Measurements from ENCODE around the gene SRCAP. TPM values are rescaled to one million over a fixed set of nuclear protein-coding genes. Genes with fewer than 3 reads are reported as not detected.

The SRCAP gene
- total RNA-seq, 1 donor from 2014 or later: 17.2 TPM

DNA sequence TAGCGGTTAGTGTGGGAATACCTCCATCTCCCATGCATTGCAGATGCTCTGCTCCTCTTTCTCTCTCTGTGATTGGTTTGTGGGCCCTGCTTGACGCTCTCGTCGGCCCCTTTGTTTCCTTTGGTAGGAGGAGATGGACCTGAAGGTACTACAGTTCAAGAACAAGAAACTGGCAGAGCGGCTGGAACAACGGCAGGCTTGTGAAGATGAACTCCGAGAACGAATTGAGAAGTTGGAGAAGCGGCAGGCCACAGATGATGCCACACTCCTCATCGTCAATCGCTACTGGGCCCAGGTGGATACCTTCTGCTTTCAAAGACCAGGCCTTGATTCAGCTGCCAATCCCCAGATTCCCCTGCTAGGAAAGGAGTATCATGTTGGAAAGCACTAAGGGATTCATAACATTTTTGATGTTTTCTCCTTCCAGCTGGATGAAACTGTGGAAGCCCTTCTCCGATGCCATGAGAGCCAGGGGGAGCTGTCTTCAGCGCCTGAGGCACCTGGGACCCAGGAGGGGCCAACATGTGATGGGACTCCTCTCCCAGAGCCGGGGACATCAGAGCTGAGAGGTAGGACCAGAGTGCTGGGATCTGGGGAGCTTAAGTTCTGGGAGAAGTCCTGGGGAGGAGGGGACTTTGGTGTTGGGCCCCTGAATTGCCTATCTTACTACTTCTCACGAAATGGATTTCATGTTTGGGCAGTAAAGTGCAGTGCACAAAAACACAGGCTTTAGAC is 64.2 kb downstream of the SRCAP start:
- Histone ChIP-seq H3K9ac (ENCODE audit: low read depth in 1 of 3, low read length in 3 of 3) (peak overlapping the region; percentile 94 to 97 (median 97)), H3K27me3 (ENCODE audit: control insufficient read depth in 3 of 3, insufficient read depth in 3 of 3, low read length in 3 of 3) (no peaks in the 10 kb centered on the region), H3K9me3 (ENCODE audit: control insufficient read depth in 3 of 3, low read length in 3 of 3) (no peaks in the 10 kb centered on the region), H3K36me3 (ENCODE audit: control insufficient read depth in 3 of 3, insufficient read depth in 3 of 3, low read length in 3 of 3) (peaks cover 46 to 51% (median 48%) of the 10 kb centered on the region in 3 donors), H3K4me3 (ENCODE audit: low read length in 3 of 3) (peak overlapping the region; percentile 86 to 97 (median 93)), H3K27ac (ENCODE audit: low read depth, low read length) (peak overlapping the region; percentile 94), H3K4me1 (ENCODE audit: control insufficient read depth in 3 of 3, insufficient read depth in 3 of 3, low read length in 3 of 3) (peaks cover 29 to 40% (median 33%) of the 10 kb centered on the region in 3 donors)

DNA sequence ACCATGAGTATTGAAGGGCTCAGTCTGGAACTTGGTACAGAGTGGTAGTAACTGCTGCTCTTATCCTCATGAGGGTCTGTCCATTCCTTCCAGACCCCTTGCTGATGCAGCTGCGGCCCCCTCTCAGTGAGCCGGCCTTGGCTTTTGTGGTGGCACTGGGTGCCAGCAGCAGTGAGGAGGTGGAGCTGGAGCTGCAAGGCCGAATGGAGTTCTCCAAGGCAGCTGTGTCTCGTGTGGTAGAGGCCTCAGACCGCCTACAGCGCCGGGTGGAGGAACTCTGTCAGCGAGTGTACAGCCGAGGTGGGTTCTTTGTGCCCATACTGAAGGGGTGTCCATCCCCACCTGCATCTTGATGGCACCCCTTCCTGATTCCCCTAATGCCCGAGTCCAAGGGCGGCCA is 65.1 kb downstream of the SRCAP start:
- H3K9me3 ChIP-seq (ENCODE audit: control insufficient read depth in 3 of 3, low read length in 3 of 3): no peaks in the 10 kb centered on the region
- no peak overlapping the region for H3K4me3 ChIP-seq (ENCODE audit: low read length in 3 of 3)
- H3K9ac ChIP-seq (ENCODE audit: low read depth in 1 of 3, low read length in 3 of 3): no peak overlapping the region
- peaks cover 55 to 61% (median 57%) of the 10 kb centered on the region in 3 donors for H3K36me3 ChIP-seq (ENCODE audit: control insufficient read depth in 3 of 3, insufficient read depth in 3 of 3, low read length in 3 of 3)
- no peak overlapping the region for H3K27ac ChIP-seq (ENCODE audit: low read depth, low read length)
- H3K4me1 ChIP-seq (ENCODE audit: control insufficient read depth in 3 of 3, insufficient read depth in 3 of 3, low read length in 3 of 3): peaks cover 29 to 38% (median 33%) of the 10 kb centered on the region in 3 donors
- no peaks in the 10 kb centered on the region for H3K27me3 ChIP-seq (ENCODE audit: control insufficient read depth in 3 of 3, insufficient read depth in 3 of 3, low read length in 3 of 3)

DNA sequence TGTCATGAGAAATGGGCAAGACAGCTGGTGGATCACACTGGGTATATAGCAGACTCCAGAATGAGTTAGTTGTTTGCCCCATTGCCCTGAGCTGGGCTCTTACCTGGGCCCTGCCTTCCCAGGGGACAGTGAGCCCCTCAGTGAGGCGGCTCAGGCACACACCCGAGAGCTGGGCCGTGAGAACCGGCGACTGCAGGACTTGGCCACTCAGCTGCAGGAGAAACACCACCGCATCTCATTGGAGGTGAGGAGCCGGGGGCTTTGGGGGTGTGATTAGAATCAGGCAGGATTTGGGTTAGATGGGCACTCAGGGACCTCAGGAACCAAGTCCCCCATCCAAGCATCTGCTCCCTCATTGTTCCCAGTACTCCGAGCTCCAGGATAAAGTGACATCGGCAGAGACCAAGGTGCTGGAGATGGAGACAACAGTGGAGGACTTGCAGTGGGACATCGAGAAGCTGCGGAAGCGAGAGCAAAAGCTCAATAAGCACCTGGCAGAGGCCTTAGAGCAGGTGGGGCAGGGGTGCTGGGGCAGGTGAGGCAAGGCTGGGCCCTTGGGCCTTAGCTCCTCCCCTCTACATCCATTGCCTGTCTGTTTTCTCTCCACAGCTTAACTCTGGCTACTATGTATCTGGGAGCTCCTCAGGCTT is 66.0 kb downstream of the SRCAP start:
- H3K9ac ChIP-seq (ENCODE audit: low read depth in 1 of 3, low read length in 3 of 3): peak overlapping the region in 1 of 3 donors; percentile 16
- H3K4me3 ChIP-seq (ENCODE audit: low read length in 3 of 3): no peak overlapping the region
- peaks cover 29 to 36% (median 33%) of the 10 kb centered on the region in 3 donors for H3K4me1 ChIP-seq (ENCODE audit: control insufficient read depth in 3 of 3, insufficient read depth in 3 of 3, low read length in 3 of 3)
- no peak overlapping the region for H3K27ac ChIP-seq (ENCODE audit: low read depth, low read length)
- no peaks in the 10 kb centered on the region for H3K9me3 ChIP-seq (ENCODE audit: control insufficient read depth in 3 of 3, low read length in 3 of 3)
- H3K27me3 ChIP-seq (ENCODE audit: control insufficient read depth in 3 of 3, insufficient read depth in 3 of 3, low read length in 3 of 3): no peaks in the 10 kb centered on the region
- H3K36me3 ChIP-seq (ENCODE audit: control insufficient read depth in 3 of 3, insufficient read depth in 3 of 3, low read length in 3 of 3): peaks cover 63 to 69% (median 63%) of the 10 kb centered on the region in 3 donors

DNA sequence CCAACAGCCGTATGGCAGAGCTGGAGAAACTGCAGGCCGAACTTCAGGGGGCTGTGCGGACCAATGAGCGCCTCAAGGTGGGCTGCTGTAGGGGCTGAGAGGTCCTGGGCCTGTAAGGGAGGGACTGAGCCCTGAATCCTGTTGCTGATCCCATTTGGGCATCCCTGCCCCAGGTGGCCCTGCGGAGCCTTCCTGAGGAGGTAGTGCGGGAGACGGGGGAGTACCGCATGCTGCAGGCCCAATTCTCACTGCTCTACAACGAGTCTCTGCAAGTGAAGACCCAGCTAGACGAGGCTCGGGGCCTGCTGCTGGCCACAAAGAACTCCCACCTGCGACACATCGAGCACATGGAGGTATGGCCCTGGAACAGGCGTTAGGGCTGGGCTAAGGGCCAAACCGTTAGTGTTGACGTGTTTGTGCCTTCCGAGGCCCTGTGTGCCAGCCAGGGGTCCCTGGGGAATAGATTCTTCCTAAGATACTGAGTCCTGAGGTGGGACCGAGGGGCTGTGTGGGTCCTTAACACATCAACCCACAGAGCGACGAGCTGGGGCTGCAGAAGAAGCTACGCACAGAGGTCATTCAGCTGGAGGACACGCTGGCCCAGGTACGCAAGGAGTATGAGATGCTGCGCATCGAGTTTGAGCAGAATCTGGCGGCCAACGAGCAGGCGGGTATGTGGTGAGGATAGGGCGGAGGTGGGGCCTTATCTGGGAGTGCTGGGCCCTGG is 67.4 kb downstream of the SRCAP start:
- Histone ChIP-seq H3K27ac (ENCODE audit: low read depth, low read length) (no peak overlapping the region), H3K36me3 (ENCODE audit: control insufficient read depth in 3 of 3, insufficient read depth in 3 of 3, low read length in 3 of 3) (peaks cover 72 to 82% (median 73%) of the 10 kb centered on the region in 3 donors), H3K9ac (ENCODE audit: low read depth in 1 of 3, low read length in 3 of 3) (no peak overlapping the region), H3K4me3 (ENCODE audit: low read length in 3 of 3) (no peak overlapping the region), H3K27me3 (ENCODE audit: control insufficient read depth in 3 of 3, insufficient read depth in 3 of 3, low read length in 3 of 3) (no peaks in the 10 kb centered on the region), H3K4me1 (ENCODE audit: control insufficient read depth in 3 of 3, insufficient read depth in 3 of 3, low read length in 3 of 3) (peaks cover 21 to 27% (median 25%) of the 10 kb centered on the region in 3 donors), H3K9me3 (ENCODE audit: control insufficient read depth in 3 of 3, low read length in 3 of 3) (no peaks in the 10 kb centered on the region)

DNA sequence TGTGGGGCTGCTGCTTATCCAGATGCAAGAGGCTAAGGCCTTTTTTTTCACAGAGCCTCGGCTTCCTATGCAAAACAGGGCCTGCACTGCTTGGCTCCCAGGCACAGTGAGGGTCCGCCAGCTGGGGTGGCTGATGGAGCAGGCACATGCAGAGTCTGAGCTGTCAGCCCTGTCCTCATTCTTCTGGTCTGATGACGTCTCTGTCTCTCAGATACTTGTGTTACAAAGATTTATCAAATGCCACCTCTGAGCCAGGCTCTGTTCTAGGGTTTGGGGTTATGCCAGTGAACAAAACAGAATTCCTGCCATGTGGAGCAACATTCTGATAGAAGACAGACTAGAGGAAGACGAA is 67.9 kb downstream of the SRCAP start:
- H3K36me3 ChIP-seq (ENCODE audit: control insufficient read depth in 3 of 3, insufficient read depth in 3 of 3, low read length in 3 of 3): peaks cover 78 to 88% (median 78%) of the 10 kb centered on the region in 3 donors
- H3K9ac ChIP-seq (ENCODE audit: low read depth in 1 of 3, low read length in 3 of 3): no peak overlapping the region
- H3K4me1 ChIP-seq (ENCODE audit: control insufficient read depth in 3 of 3, insufficient read depth in 3 of 3, low read length in 3 of 3): peaks cover 16 to 21% (median 20%) of the 10 kb centered on the region in 3 donors
- H3K27ac ChIP-seq (ENCODE audit: low read depth, low read length): no peak overlapping the region
- H3K4me3 ChIP-seq (ENCODE audit: low read length in 3 of 3): no peak overlapping the region
- H3K9me3 ChIP-seq (ENCODE audit: control insufficient read depth in 3 of 3, low read length in 3 of 3): no peaks in the 10 kb centered on the region
- H3K27me3 ChIP-seq (ENCODE audit: control insufficient read depth in 3 of 3, insufficient read depth in 3 of 3, low read length in 3 of 3): no peaks in the 10 kb centered on the region

DNA sequence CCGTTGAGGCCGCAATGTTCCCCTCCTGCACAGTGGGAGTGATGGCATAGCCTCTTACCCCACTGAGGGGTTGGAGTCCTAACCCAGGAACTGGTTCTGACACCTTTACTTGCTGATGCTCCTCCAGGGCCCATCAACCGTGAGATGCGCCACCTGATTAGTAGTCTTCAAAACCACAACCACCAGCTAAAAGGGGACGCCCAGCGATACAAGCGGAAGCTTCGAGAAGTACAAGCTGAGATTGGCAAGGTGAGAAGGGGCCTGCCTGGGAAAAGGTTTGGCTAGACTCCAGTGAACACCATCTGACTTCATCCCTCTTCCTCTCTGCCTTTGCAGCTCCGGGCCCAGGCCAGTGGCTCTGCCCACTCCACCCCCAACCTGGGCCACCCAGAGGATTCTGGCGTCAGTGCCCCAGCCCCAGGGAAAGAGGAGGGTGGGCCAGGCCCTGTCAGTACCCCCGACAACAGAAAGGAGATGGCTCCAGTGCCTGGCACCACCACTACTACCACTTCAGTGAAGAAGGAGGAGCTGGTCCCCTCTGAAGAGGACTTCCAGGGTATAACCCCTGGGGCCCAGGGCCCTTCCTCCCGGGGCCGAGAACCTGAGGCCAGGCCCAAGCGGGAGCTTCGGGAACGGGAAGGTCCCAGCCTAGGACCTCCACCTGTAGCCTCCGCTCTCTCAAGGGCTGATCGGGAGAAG is 68.9 kb downstream of the SRCAP start:
- H3K9ac ChIP-seq (ENCODE audit: low read depth in 1 of 3, low read length in 3 of 3): no peak overlapping the region
- H3K4me3 ChIP-seq (ENCODE audit: low read length in 3 of 3): no peak overlapping the region
- no peaks in the 10 kb centered on the region for H3K27me3 ChIP-seq (ENCODE audit: control insufficient read depth in 3 of 3, insufficient read depth in 3 of 3, low read length in 3 of 3)
- peaks cover 88 to 98% (median 88%) of the 10 kb centered on the region in 3 donors for H3K36me3 ChIP-seq (ENCODE audit: control insufficient read depth in 3 of 3, insufficient read depth in 3 of 3, low read length in 3 of 3)
- peaks cover 12 to 15% (median 12%) of the 10 kb centered on the region in 3 donors for H3K4me1 ChIP-seq (ENCODE audit: control insufficient read depth in 3 of 3, insufficient read depth in 3 of 3, low read length in 3 of 3)
- no peaks in the 10 kb centered on the region for H3K9me3 ChIP-seq (ENCODE audit: control insufficient read depth in 3 of 3, low read length in 3 of 3)
- no peak overlapping the region for H3K27ac ChIP-seq (ENCODE audit: low read depth, low read length)

DNA sequence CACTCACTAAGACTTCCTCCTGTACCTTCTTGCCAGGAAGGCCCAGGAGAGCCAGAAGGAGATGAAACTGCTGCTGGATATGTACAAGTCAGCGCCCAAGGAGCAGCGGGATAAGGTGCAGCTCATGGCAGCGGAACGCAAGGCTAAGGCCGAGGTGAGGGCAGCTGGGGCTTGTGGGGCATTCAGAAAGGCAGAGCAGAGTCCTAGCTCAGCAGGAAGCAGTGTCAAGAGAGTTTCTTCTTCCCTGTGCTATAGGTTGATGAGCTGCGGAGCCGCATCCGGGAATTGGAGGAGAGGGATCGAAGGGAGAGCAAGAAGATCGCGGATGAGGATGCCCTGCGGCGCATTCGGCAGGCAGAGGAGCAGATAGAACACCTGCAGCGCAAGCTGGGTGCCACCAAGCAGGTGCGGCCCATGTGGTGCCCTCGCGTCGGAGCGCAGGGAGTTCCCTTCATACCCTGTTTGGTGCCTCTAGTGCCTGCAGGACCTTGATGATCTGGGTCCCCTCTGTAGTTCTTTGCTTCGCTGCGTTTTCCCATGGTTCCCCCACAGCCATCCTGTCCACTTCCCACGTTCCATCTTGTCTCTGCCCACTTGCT is 69.7 kb downstream of the SRCAP start:
- H3K4me3 ChIP-seq (ENCODE audit: low read length in 3 of 3): no peak overlapping the region
- peaks cover 4 to 8% (median 4%) of the 10 kb centered on the region in 3 donors for H3K4me1 ChIP-seq (ENCODE audit: control insufficient read depth in 3 of 3, insufficient read depth in 3 of 3, low read length in 3 of 3)
- H3K27me3 ChIP-seq (ENCODE audit: control insufficient read depth in 3 of 3, insufficient read depth in 3 of 3, low read length in 3 of 3): no peaks in the 10 kb centered on the region
- no peaks in the 10 kb centered on the region for H3K9me3 ChIP-seq (ENCODE audit: control insufficient read depth in 3 of 3, low read length in 3 of 3)
- no peak overlapping the region for H3K27ac ChIP-seq (ENCODE audit: low read depth, low read length)
- no peak overlapping the region for H3K9ac ChIP-seq (ENCODE audit: low read depth in 1 of 3, low read length in 3 of 3)
- H3K36me3 ChIP-seq (ENCODE audit: control insufficient read depth in 3 of 3, insufficient read depth in 3 of 3, low read length in 3 of 3): peaks cover 88 to 98% (median 90%) of the 10 kb centered on the region in 3 donors

DNA sequence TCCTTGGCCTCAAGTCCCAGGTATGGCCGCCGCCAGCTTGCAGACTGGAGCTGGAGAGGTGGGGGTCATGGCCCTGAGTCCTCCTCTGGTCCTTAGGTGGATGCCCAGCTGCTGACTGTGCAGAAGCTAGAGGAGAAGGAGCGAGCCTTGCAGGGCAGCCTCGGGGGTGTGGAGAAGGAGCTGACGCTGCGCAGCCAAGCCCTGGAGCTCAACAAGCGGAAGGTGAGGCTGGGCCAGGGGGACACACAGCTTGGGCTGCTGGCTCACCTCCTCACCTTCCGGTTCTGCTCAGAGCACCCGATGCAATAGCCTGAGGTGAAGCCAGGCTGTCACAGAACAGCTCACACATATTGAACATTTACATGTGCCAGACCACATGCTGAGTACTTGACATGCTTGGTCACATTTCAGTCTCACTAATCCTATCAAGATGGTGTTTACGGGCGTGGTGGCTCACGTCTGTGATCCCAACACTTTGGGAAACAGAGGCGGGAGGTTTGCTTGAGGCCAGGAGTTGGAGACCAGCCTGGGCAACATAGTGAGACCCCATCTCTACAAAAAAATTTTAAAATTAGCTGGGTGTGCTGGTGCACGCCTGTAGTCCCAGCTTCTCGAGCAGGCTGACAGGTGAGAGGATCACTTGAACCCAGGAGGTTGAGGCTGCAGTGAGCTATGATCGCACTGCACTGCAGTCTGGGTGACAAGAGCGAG is 70.6 kb downstream of the SRCAP start:
- peaks cover 3% of the 10 kb centered on the region in 3 donors for H3K4me1 ChIP-seq (ENCODE audit: control insufficient read depth in 3 of 3, insufficient read depth in 3 of 3, low read length in 3 of 3)
- H3K9me3 ChIP-seq (ENCODE audit: control insufficient read depth in 3 of 3, low read length in 3 of 3): no peaks in the 10 kb centered on the region
- no peak overlapping the region for H3K4me3 ChIP-seq (ENCODE audit: low read length in 3 of 3)
- H3K36me3 ChIP-seq (ENCODE audit: control insufficient read depth in 3 of 3, insufficient read depth in 3 of 3, low read length in 3 of 3): peaks cover 86 to 92% (median 89%) of the 10 kb centered on the region in 3 donors
- no peaks in the 10 kb centered on the region for H3K27me3 ChIP-seq (ENCODE audit: control insufficient read depth in 3 of 3, insufficient read depth in 3 of 3, low read length in 3 of 3)
- no peak overlapping the region for H3K9ac ChIP-seq (ENCODE audit: low read depth in 1 of 3, low read length in 3 of 3)
- no peak overlapping the region for H3K27ac ChIP-seq (ENCODE audit: low read depth, low read length)

DNA sequence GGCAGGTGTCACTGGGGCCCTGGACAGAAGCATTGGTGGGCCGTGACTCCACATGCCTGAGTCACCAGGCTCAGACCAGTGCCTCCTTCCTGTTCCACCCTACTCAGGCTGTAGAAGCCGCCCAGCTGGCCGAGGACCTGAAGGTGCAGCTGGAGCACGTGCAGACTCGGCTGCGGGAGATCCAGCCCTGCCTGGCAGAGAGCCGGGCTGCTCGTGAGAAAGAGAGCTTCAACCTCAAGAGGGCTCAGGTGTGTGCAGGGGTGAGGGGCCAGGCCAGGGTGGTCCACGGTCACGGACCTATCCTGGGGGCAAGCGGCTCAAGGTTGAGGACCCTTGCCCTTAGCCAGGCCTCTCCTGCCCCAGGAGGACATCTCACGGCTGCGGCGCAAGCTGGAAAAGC is 72.8 kb downstream of the SRCAP start:
- no peak overlapping the region for H3K27ac ChIP-seq (ENCODE audit: low read depth, low read length)
- H3K9me3 ChIP-seq (ENCODE audit: control insufficient read depth in 3 of 3, low read length in 3 of 3): no peaks in the 10 kb centered on the region
- H3K36me3 ChIP-seq (ENCODE audit: control insufficient read depth in 3 of 3, insufficient read depth in 3 of 3, low read length in 3 of 3): peaks cover 65 to 70% (median 69%) of the 10 kb centered on the region in 3 donors
- H3K9ac ChIP-seq (ENCODE audit: low read depth in 1 of 3, low read length in 3 of 3): no peak overlapping the region
- peaks cover 16 to 24% (median 16%) of the 10 kb centered on the region in 3 donors for H3K4me1 ChIP-seq (ENCODE audit: control insufficient read depth in 3 of 3, insufficient read depth in 3 of 3, low read length in 3 of 3)
- no peaks in the 10 kb centered on the region for H3K27me3 ChIP-seq (ENCODE audit: control insufficient read depth in 3 of 3, insufficient read depth in 3 of 3, low read length in 3 of 3)
- no peak overlapping the region for H3K4me3 ChIP-seq (ENCODE audit: low read length in 3 of 3)
